Measurements from ENCODE around the gene DPF1.

The DPF1 gene

GRCh38 chr19:38206006-38206745 lies 17.8 kb downstream of the DPF1 start:
- H3K4me3 ChIP-seq (ENCODE audit: low read length): no peak overlapping the region
- TF ChIP-seq CTCF (conservative IDR thresholded peaks at IDR 0.05; ENCODE audit: low read depth, low read length): no peak
- DNase-seq (ENCODE audit: low read depth): no peak

GRCh38 chr19:38204728-38205127 lies 19.3 kb downstream of the DPF1 start:
- no peak for DNase-seq (ENCODE audit: low read depth)
- TF ChIP-seq CTCF (conservative IDR thresholded peaks at IDR 0.05; ENCODE audit: low read depth, low read length): no peak
- no peak overlapping the region for H3K4me3 ChIP-seq (ENCODE audit: low read length)

- no peak for DNase-seq (ENCODE audit: low read depth)
Measured at GRCh38 chr19:38204096-38204495, 19.9 kb downstream of the DPF1 start.

DNA sequence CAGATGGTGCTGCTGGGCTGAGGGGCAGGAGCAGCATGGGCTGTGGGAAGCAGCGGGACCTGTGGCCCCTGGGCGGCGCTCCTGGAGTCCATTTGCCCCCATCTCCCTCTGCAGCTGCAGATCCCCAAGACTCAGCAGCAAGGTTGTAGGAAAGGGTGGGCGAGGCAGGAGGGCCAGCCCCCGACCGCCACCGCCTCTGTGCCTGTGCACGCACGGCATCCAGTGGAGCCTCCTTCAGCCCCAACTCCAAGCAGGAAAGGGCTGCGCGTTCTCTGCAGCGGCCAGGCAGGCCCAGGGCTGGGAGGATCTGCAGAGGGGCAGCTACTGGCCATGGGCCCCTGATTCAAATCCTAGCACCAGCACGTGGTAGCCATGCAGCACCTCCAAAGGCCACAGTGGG lies 20.8 kb downstream of the DPF1 start:
- DNase-seq (ENCODE audit: low read depth): no peak
- TF ChIP-seq CTCF (conservative IDR thresholded peaks at IDR 0.05; ENCODE audit: low read depth, low read length): no peak
- H3K4me3 ChIP-seq (ENCODE audit: low read length): no peak overlapping the region

More at GRCh38 chr19:38204096-38204495, 19.9 kb downstream of the DPF1 start:
- no peak for TF ChIP-seq CTCF (conservative IDR thresholded peaks at IDR 0.05; ENCODE audit: low read depth, low read length)
- no peak overlapping the region for H3K4me3 ChIP-seq (ENCODE audit: low read length)

GRCh38 chr19:38202504-38202903 lies 21.5 kb downstream of the DPF1 start:
- no peak for DNase-seq (ENCODE audit: low read depth)
- no peak overlapping the region for H3K4me3 ChIP-seq (ENCODE audit: low read length)
- no peak for TF ChIP-seq CTCF (conservative IDR thresholded peaks at IDR 0.05; ENCODE audit: low read depth, low read length)

DNA sequence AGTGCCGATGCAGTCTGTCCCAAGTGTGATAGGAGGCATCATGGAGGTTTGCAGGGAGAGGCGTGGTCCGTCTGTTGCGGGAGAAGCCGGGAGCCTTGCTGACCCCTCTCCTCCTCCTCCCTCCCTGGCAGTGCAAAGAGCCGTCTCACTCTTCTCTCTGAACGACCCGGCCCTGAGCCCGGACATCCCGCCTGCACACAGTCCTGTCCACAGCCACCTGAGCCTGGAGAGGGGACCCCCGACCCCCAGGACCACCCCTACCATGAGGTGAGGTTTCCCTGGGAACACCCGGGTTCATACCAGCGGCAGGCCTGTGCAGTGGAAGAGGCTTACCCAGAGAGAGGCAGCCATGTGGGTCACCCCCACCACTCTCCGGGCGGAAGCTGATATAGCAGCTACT lies 22.3 kb downstream of the DPF1 start:
- TF ChIP-seq CTCF (conservative IDR thresholded peaks at IDR 0.05; ENCODE audit: low read depth, low read length): no peak
- no peak overlapping the region for H3K4me3 ChIP-seq (ENCODE audit: low read length)
- no peak for DNase-seq (ENCODE audit: low read depth)

GRCh38 chr19:38199340-38199739 lies 24.7 kb downstream of the DPF1 start:
- no peak overlapping the region for H3K4me3 ChIP-seq (ENCODE audit: low read length)
- DNase-seq (ENCODE audit: low read depth): no peak
- TF ChIP-seq CTCF (conservative IDR thresholded peaks at IDR 0.05; ENCODE audit: low read depth, low read length): no peak

Data from retinal pigment epithelial cell (primary cell).